Prostate gland (tissue), 2 donors: ENCODE measurements around the gene TICAM1.
"Not testable (repeated sequence)": the region's sequence is repeated elsewhere in the genome, so short reads cannot be mapped to it uniquely, and the experiment has no call there.

ENCODE experiments used
- POLR2A ChIP-seq: fragments of 450-650 bp; IDR thresholded peaks from one replicate; pipeline ENCODE4 v1.6.1; 2016; ENCODE audit warnings: antibody characterized with exemption, mild to moderate bottlenecking
- POLR2AphosphoS5 ChIP-seq: sonication (generic); formaldehyde crosslinking; IDR thresholded peaks from one replicate; pipeline ENCODE4 v1.6.1; 2017; ENCODE audit warnings: antibody characterized with exemption
- TF ChIP-seq, protein P1 (sequence below), 4 experiments: fragments of 200-600 bp in 2 of 4; fragments of 450-650 bp in 2 of 4; sonication (generic) in 2 of 4; IDR thresholded peaks; 1 replicate in 3 of 4; 2 replicates in 1 of 4; pipeline ENCODE4 v1.5.1; 2016 to 2019; ENCODE audit warnings: antibody characterized with exemption in 4 of 4, mild to moderate bottlenecking in 2 of 4, moderate library complexity in 2 of 4

DNA sequence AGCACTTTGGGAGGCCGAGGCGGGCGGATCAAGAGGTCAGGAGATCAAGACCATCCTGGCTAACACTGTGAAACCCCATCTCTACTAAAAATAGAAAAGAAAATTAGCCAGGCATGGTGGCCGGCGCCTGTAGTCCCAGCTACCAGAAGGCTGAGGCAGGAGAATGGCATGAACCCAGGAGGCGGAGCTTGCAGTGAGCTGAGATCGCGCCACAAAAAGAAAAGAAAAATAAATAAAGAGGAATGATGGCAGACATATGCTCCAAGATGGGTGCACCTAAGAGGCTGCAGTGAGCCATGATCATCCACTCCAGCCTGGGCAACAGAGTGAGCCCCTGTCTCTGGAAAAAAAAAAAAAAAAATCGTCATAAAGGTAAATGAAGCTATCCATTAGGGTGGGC lies 14.5 kb upstream of the TICAM1 start:
- peak; percentile 21 for TF ChIP-seq POLR2AphosphoS5
- TF ChIP-seq POLR2A = not testable (repeated sequence)
- TF ChIP-seq, protein P1, sequence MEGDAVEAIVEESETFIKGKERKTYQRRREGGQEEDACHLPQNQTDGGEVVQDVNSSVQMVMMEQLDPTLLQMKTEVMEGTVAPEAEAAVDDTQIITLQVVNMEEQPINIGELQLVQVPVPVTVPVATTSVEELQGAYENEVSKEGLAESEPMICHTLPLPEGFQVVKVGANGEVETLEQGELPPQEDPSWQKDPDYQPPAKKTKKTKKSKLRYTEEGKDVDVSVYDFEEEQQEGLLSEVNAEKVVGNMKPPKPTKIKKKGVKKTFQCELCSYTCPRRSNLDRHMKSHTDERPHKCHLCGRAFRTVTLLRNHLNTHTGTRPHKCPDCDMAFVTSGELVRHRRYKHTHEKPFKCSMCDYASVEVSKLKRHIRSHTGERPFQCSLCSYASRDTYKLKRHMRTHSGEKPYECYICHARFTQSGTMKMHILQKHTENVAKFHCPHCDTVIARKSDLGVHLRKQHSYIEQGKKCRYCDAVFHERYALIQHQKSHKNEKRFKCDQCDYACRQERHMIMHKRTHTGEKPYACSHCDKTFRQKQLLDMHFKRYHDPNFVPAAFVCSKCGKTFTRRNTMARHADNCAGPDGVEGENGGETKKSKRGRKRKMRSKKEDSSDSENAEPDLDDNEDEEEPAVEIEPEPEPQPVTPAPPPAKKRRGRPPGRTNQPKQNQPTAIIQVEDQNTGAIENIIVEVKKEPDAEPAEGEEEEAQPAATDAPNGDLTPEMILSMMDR (IDR thresholded peaks at IDR 0.05) = not testable (repeated sequence)
